GM18511 (cell line): ENCODE data around the gene LIFR.
"Not testable (repeated sequence)": the region's sequence is repeated elsewhere in the genome, so short reads cannot be mapped to it uniquely, and the experiment has no call there.

Experiments used
- ATAC-seq: cut with Tn5 transposase; IDR thresholded peaks from one replicate; pipeline ENCODE4 v1.9.1; 2021; ENCODE audit warnings: mild to moderate bottlenecking, moderate library complexity; ENCODE audit not compliant: unreplicated experiment

LIFR gene

DNA sequence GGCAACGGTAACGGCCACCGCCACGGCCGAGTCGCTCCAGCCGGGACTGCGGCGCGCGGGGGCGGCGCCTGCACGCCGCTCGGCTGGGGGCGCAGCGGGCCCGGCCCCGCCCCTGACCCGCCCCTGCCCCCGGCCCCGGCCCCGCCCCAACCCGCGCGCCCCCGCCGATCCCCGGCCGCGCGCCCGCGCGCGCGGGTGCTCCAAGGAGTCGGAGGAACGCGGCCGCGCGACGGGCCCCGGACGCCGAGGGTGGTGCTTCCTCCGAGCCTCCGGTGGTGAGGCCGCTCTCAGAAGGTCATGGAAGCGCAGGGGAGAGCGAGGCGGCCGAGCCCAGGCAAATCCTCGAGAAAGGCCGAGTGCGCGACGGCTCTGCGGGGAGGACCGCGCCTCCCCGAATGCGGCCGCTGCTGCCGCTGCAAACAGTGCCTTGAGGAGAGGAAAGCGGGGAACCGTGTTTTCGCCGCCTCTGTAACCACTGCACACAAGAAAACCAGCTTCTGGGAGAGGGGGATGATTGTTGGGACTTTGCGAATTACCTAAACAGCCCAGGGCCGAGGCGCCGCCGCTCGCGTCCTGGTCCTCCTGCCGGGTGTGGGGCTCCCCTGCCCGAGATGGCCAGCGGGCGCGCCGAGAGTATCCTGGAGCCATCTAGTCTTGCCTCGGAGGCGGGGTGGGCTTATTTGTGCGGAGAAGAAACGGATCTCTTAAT lies at the start of gene LIFR:
TSS of gene LIFR (minus strand) at position 48 of the 709 bp plus-strand sequence. CDS start 25,999 bp downstream, outside the sequence.
- ATAC-seq, result peak; percentile 52

DNA sequence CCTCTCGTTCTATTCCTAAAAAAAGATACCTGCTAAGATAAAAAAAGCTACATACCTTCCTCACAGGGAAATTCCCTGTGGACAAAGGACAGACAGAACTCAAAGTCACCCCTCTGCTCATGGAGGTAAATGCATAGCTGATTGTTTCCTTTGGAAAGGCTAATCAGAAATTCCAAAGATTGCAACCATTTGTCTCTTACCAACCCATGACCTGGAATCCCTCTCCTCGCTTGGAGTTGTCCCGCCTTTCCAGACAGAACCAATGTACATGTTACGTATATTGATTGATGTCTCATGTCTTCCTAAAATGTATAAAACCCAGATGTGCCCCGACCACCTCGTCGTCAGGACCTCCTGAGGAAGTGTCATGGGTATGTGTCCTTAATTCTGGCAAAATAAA lies 49.2 kb upstream of the LIFR start:
- no peak for ATAC-seq

- no peak for ATAC-seq
Observed at GRCh38 chr5:38603691-38604090, 47.2 kb upstream of the LIFR start.

DNA sequence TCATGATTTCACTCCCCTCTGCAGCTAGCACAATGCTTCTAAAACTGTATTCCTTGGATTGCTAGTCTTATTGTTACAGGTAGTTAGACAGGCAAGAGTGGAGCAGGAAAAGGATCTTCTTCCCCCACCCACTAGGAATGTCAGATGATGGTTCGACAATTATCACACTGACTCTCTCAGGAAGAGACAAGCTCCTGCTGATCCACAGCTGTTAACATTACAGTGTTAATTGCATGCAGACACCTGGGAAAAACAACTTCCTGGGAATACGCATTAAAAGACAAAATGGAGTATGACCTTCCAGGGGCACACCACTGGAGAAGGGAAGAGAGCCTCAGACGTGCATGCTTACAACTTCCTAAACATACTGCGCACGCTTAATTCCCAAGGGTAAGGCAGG lies 46.2 kb upstream of the LIFR start:
- ATAC-seq, result no peak

GRCh38 chr5:38601863-38602298 lies 45.4 kb upstream of the LIFR start:
- no peak for ATAC-seq

GRCh38 chr5:38601133-38601862 lies 44.9 kb upstream of the LIFR start:
- no peak for ATAC-seq

DNA sequence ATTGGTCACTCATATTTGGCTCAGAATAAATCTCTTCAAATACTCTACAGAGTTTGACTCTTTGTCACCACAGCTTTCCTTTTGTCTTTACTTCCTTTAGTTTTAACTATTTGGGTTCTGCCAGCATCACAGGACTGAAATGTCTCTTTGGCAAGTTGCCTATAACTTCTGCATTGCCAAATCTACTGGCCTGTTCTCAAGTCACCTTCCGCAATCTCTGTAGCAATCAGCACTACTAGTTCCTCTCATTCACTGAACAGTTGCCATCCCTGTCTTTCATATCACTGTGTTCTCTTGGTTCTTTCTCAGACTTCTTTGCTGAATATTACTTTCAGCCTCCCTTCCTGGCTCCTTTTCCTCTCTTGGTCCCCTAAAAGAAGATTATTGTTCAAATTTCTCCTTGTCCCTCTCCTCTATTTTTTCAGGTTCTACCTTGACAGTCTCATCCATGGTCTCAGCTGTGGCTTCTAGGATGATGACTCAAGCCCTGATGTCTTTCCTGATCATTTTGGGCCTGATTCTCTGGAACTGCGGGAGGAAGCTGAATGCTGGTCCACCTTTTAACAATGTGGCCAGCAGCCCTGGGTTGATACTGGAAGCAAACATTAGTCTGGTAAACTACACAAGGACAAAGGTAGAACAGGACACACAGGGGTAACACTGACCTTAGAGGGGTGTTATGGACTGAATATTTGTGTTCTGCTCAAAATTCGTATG lies 44.0 kb upstream of the LIFR start:
- ATAC-seq, result no peak

GRCh38 chr5:38599751-38600150 lies 43.3 kb upstream of the LIFR start:
- ATAC-seq, result not testable (repeated sequence)

GRCh38 chr5:38598994-38599617 lies 42.7 kb upstream of the LIFR start:
- ATAC-seq, result no peak

GRCh38 chr5:38598296-38598993 lies 42.0 kb upstream of the LIFR start:
- ATAC-seq, result no peak

- ATAC-seq, result no peak
Observed at GRCh38 chr5:38596981-38597380, 40.5 kb upstream of the LIFR start.

DNA sequence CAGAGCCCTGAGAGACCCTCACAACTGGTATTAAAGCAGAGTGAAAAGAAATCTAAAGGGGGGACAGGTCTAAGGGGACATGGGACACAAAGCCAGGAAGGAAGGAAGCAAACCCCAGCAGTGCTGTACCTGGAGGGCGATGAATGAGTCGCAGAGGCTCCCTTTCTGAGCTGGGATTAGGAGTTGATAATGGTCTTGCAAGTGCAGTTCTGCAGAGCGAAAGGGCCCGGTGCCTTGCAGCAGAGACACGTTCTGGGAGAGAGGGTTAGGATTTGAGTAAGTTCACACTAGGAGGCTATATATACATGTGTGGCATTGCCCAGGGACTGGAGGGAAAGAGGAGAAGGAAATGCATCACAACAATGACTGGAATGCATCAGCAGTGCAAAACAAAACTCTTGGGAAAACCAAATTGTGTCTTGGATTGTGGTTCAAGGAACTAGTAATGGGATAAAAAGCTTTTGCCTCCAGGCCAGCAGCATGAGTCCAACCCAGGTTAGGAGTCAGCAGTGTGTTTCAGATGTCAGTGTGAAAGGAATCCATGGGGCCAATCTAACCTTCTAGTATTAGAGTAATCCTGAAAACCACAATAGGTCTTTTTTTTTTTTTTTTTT lies 38.8 kb upstream of the LIFR start:
- ATAC-seq, result no peak

GRCh38 chr5:38593959-38594358 lies 37.5 kb upstream of the LIFR start:
- ATAC-seq, result no peak

- no peak for ATAC-seq
Observed at GRCh38 chr5:38591523-38591849, 35.0 kb upstream of the LIFR start.

DNA sequence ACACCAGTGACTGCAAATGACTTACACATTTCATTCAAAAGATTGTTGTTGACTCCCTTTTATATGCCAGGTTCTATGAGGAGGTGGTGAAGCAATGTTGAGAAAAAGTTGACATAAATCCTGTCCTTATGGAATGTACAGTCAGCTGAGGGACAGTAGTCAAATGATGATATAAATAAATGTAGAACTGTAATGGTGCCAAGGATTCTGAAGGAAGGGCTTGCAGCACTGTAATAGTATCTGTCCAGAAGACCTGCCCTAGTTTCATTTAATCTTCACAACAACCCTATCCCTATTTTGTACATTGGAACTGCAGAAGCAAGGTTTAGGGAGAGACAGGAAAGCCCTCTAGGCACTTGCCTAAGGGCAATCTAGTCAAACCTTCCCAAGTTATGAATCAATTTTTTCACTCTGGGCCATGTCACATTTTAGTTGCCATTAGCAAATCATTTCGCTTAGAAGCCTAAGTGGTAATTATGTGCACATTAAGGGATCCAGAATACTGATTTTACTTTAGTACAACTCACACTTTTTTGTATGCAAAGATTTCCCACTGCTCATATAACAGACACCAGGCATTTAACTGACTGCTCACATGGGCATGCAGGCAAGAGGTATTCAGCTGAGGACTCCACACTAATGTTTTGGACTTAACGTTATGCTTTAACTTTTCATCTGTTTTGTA lies 34.5 kb upstream of the LIFR start:
- no peak for ATAC-seq

DNA sequence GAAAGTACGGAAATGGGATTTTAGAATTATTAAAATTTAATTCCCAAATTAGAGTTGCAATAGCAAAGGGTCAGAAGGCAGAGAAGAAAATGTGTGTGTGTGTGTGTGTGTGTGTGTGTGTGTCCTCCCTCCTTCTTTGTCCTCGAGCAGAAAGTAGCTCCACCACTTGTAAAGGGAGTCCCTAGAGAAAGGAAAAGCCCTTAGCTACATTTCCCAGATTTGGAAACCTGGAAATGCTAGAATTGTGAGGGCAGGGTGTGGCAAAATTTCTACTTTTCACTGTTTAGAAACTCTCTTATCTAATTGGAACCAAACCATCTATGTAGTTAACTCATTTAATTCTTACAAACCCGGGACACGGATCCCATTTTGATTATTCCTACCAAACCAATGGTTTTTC lies 33.2 kb upstream of the LIFR start:
- no peak for ATAC-seq

GRCh38 chr5:38585816-38586215 lies 29.4 kb upstream of the LIFR start:
- ATAC-seq, result no peak

DNA sequence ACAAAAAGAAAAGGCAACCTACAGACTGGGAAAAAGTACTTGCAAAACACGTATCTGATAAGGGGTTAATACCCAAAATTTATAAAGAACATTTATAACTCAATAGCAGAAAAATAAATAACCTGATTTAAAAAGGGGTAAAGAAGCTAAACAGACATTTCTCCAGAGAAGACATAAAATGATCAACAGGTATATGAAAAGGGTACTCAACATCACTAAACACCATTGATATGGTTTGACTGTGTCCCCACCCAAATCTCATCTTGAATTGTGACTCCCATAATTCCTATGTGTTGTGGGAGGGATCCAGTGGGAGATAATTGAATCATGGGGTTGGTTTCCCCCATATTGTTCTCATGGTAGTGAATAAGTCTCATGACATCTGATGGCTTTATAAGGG lies 27.1 kb upstream of the LIFR start:
- ATAC-seq, result no peak

DNA sequence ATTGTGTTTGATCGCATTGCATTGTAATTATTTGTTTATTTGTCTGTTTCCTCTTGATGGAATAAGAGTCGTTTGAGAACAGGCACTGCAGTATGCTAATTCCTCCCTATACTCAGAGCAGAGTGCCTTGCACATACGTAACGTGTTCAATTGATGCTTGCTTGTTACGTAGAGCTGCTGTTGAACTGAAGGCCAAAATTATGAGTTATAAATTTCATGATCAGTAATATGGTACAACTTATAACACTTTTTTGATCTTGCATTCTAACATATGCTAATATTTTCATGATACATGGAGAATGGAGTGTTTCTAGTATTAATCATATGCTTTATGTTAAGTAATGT lies 26.5 kb upstream of the LIFR start:
- ATAC-seq, result no peak
